K562 (cell line): ENCODE data around the gene GEMIN5. TPM values are rescaled to one million over a fixed set of nuclear protein-coding genes. Genes with fewer than 3 reads are reported as not detected.

Experiments used
- ATAC-seq: fragments of 200-7000 bp; cut with Tn5 transposase; 3 replicates; pipeline ENCODE4 v1.9.1; 2020; ENCODE audit warnings: moderate library complexity
- BruUV-seq: library from RNA; stranded (reverse); fragments of 400-500 nt; replicated peaks from 2 replicates; lab custom pipeline; 2021; lab: Mats Ljungman, UMichigan
- CTCF ChIA-PET: fragments of 300-600 bp; formaldehyde crosslinking; extraction: SDS; loops from one replicate; lab custom pipeline; 2021; ENCODE audit warnings: low intra/inter-chr PET ratio; lab: Yijun Ruan, JAX
- POLR2A ChIA-PET: fragments of 300-600, 350-650 bp; sonication (Branson Sonifier 250); formaldehyde crosslinking; extraction: SDS; loops from one replicate; lab custom pipeline; 2021; ENCODE audit warnings: antibody characterized with exemption, inconsistent platforms; lab: Yijun Ruan, JAX
- DNase-seq, 4 experiments: peaks; one replicate each; pipeline versions ENCODE4 v3.0.0 to v3.0.0-alpha.2; 2011 to 2018; ENCODE audit warnings: low spot score in 3 of 4, mixed read lengths in 3 of 4; ENCODE audit errors: extremely low read depth in 1 of 4
- FAIRE-seq: peaks from 2 replicates; lab custom pipeline; 2011; peaks lifted over from hg19 to GRCh38; lab: Jason Lieb, UNC
- H2AFZ ChIP-seq: 2 replicates; pipeline ENCODE4 v1.6.0; 2011; ENCODE audit warnings: low read depth, low read length, control low read depth, inconsistent platforms
- H3K27ac ChIP-seq: fragments of 200-600 bp; 3 replicates; pipeline ENCODE4 v1.8.0; 2011; ENCODE audit warnings: low read depth, mild to moderate bottlenecking, control low read depth, inconsistent platforms, low read length, moderate library complexity, mixed read lengths; ENCODE audit errors: extremely low read depth
- H3K27me3 ChIP-seq, 2 experiments: fragments of 300-600 bp in 1 of 2; 2 replicates in 1 of 2; 3 replicates in 1 of 2; pipeline versions ENCODE4 v1.6.0 to v1.8.0; 2011; ENCODE audit warnings: inconsistent platforms in 2 of 2, low read length in 2 of 2, mild to moderate bottlenecking in 1 of 2, mixed read lengths in 1 of 2, moderate library complexity in 1 of 2; ENCODE audit not compliant: control insufficient read depth in 2 of 2, insufficient read depth in 2 of 2
- H3K36me3 ChIP-seq: fragments of 300-600 bp; 3 replicates; pipeline ENCODE4 v1.8.0; 2011; ENCODE audit warnings: mild to moderate bottlenecking, low read length, inconsistent platforms; ENCODE audit not compliant: control insufficient read depth, insufficient read depth
- H3K4me1 ChIP-seq, 2 experiments: fragments of 200-600 bp in 1 of 2; replicated peaks in 1 of 2; 2 replicates in 1 of 2; 3 replicates in 1 of 2; pipeline versions ENCODE4 v1.5.1 to v1.8.0; 2011; ENCODE audit warnings: inconsistent platforms in 2 of 2, low read length in 2 of 2, mild to moderate bottlenecking in 1 of 2, mixed read lengths in 1 of 2, moderate library complexity in 1 of 2; ENCODE audit not compliant: control insufficient read depth in 2 of 2, insufficient read depth in 2 of 2
- H3K4me2 ChIP-seq: 2 replicates; pipeline ENCODE4 v1.6.1; 2011; ENCODE audit warnings: low read length, control low read depth, inconsistent platforms, mixed read lengths; ENCODE audit not compliant: insufficient read depth
- H3K4me3 ChIP-seq: fragments of 200-600 bp; sonication (generic), shearing (Covaris generic); 2 replicates; pipeline ENCODE4 v1.5.1; 2016; ENCODE audit warnings: control low read depth, inconsistent platforms
- H3K79me2 ChIP-seq: fragments of 200-600 bp; 3 replicates; pipeline ENCODE4 v1.8.0; 2011; ENCODE audit warnings: low read length, inconsistent platforms; ENCODE audit not compliant: control insufficient read depth, insufficient read depth
- H3K9ac ChIP-seq, 2 experiments: 2 replicates each; pipeline versions ENCODE4 v1.6.0 to v1.6.1; 2011; ENCODE audit warnings: low read depth in 2 of 2, low read length in 2 of 2, control low read depth in 1 of 2, inconsistent platforms in 1 of 2, mild to moderate bottlenecking in 1 of 2, mixed read lengths in 1 of 2; ENCODE audit not compliant: insufficient read depth in 1 of 2
- H3K9me1 ChIP-seq: one replicate; pipeline ENCODE4 v1.6.0; 2011; ENCODE audit warnings: inconsistent platforms, mild to moderate bottlenecking, low read length, moderate library complexity; ENCODE audit not compliant: control insufficient read depth, insufficient read depth
- H3K9me3 ChIP-seq: replicated peaks from 2 replicates; pipeline ENCODE4 v1.5.1; 2011; ENCODE audit warnings: low read depth, low read length, inconsistent platforms; ENCODE audit not compliant: control insufficient read depth, insufficient read depth
- H4K20me1 ChIP-seq: replicated peaks from 2 replicates; pipeline ENCODE4 v1.6.1; 2011; ENCODE audit warnings: low read length, inconsistent platforms, mixed read lengths; ENCODE audit not compliant: control insufficient read depth, insufficient read depth
- ATF1 ChIP-seq, 2 experiments: fragments of 450-650 bp in 1 of 2; IDR thresholded peaks; 2 replicates each; pipeline ENCODE4 v1.6.1; 2016; ENCODE audit warnings: missing compliant biosample characterization in 1 of 2, missing genetic modification characterization in 1 of 2
- CBFA2T2 ChIP-seq: fragments of 450-650 bp; conservative IDR thresholded peaks from 2 replicates; pipeline ENCODE4 v1.6.1; 2017; ENCODE audit warnings: mild to moderate bottlenecking
- CBX2 ChIP-seq: fragments of 200-600 bp; sonication (generic); IDR thresholded peaks from one replicate; pipeline ENCODE4 v1.6.1; 2012; ENCODE audit warnings: mild to moderate bottlenecking, low read length, inconsistent platforms; ENCODE audit not compliant: insufficient read depth, poor library complexity, severe bottlenecking
- CC2D1A ChIP-seq: fragments of 450-650 bp; IDR thresholded peaks from 2 replicates; pipeline ENCODE4 v1.6.1; 2017; ENCODE audit warnings: mild to moderate bottlenecking
- HCFC1 ChIP-seq: IDR thresholded peaks from 2 replicates; pipeline ENCODE4 v1.6.1; 2012; ENCODE audit warnings: low read depth, low read length, improper control_type of control experiment
- JUNB ChIP-seq: fragments of 450-650 bp; formaldehyde crosslinking; conservative IDR thresholded peaks from 2 replicates; pipeline ENCODE4 v1.4.0; 2020; ENCODE audit warnings: mild to moderate bottlenecking
- NFE2 ChIP-seq: IDR thresholded peaks from 2 replicates; pipeline ENCODE4 v1.6.1; 2014; ENCODE audit warnings: antibody characterized with exemption, low read depth
- PML ChIP-seq: IDR thresholded peaks from 2 replicates; pipeline ENCODE4 v1.6.1; 2012; ENCODE audit warnings: low read length, inconsistent platforms
- POLR2AphosphoS5 ChIP-seq: IDR thresholded peaks from 2 replicates; pipeline ENCODE4 v1.6.1; 2011; ENCODE audit warnings: mild to moderate bottlenecking, low read depth, low read length, moderate library complexity; ENCODE audit not compliant: control insufficient read depth, insufficient read depth
- SMARCA4 ChIP-seq: fragments of 450-650 bp; IDR thresholded peaks from 2 replicates; pipeline ENCODE4 v1.6.1; 2016
- ZFX ChIP-seq: sonication (generic); formaldehyde crosslinking; IDR thresholded peaks from 2 replicates; pipeline ENCODE4 v1.8.0; 2022; ENCODE audit warnings: mild to moderate bottlenecking, missing genetic modification reagents, moderate library complexity
- WGBS: fragments of 100-300 bp; shearing (Covaris generic); methylation state at CpG from one replicate; pipeline ENCODE4 v1.1.6; 2016; ENCODE audit warnings: low coverage, mixed read lengths; ENCODE audit not compliant: insufficient coverage; ENCODE audit errors: missing lambda C conversion rate; 5-methylcytosine and 5-hydroxymethylcytosine counted together
- in situ Hi-C: fragments of 300-500 bp; cut with MboI; formaldehyde crosslinking; loops from 4 replicates; pipeline ENCODE4 v1.15.0; 2018; ENCODE audit warnings: inconsistent platforms, mixed read lengths
- intact Hi-C: fragments of 100-400 bp; cut with micrococcal nuclease; formaldehyde crosslinking; loops from 2 replicates; pipeline ENCODE4 v1.14.2; 2022
- polyA plus RNA-seq, 8 experiments: library from polyadenylated mRNA; depleted of rRNA in 4 of 8; stranded (reverse) in 5 of 8; unstranded in 3 of 8; fragments of >200 nt; fragmentation: Nextera tagmentation in 2 of 8; fragmentation: Illumina TruSeq in 1 of 8; extraction: Ambion mirVana in 2 of 8; extraction: Trizol in 1 of 8; gene quantifications; 2 replicates each; pipeline versions ENCODE4 v1.2.1 to v1.2.3, GENCODE V29; 2011 to 2014; ENCODE audit warnings: inconsistent platforms in 1 of 8, missing spikeins in 1 of 8
- total RNA-seq, 7 experiments: library from RNA; depleted of rRNA in 6 of 7; stranded (reverse); fragments of >200 nt in 6 of 7; fragmentation: Illumina TruSeq in 2 of 7; extraction: Trizol in 2 of 7; gene quantifications; 2 replicates each; pipeline versions ENCODE4 v1.2.1 to v1.2.3, GENCODE V29; 2011 to 2021; ENCODE audit warnings: low replicate concordance in 1 of 7
- TF ChIP-seq, protein P1 (sequence below): fragments of 450-650 bp; IDR thresholded peaks from 2 replicates; pipeline ENCODE4 v1.6.1; 2018; ENCODE audit not compliant: partially characterized antibody
- TF ChIP-seq, protein P2 (sequence below), 3 experiments: fragments of 200-800 bp in 1 of 3; fragments of 250-450 bp in 1 of 3; fragments of 450-650 bp in 1 of 3; sonication (Bioruptor Pico) in 1 of 3; sonication (Bioruptor generic) in 1 of 3; formaldehyde crosslinking in 1 of 3; IDR thresholded peaks; 2 replicates each; pipeline versions ENCODE4 v1.6.1 to v1.8.0; 2016 to 2022; ENCODE audit warnings: mild to moderate bottlenecking in 2 of 3, missing genetic modification characterization in 2 of 3, missing compliant biosample characterization in 1 of 3, moderate library complexity in 1 of 3

The GEMIN5 gene
- total and polyA plus RNA-seq, 9 of the 15 experiments (the other 6 are each of a cell fraction or from before 2014, with no cell fraction given) = 10.3 to 48.2 (median 34.7) TPM

DNA sequence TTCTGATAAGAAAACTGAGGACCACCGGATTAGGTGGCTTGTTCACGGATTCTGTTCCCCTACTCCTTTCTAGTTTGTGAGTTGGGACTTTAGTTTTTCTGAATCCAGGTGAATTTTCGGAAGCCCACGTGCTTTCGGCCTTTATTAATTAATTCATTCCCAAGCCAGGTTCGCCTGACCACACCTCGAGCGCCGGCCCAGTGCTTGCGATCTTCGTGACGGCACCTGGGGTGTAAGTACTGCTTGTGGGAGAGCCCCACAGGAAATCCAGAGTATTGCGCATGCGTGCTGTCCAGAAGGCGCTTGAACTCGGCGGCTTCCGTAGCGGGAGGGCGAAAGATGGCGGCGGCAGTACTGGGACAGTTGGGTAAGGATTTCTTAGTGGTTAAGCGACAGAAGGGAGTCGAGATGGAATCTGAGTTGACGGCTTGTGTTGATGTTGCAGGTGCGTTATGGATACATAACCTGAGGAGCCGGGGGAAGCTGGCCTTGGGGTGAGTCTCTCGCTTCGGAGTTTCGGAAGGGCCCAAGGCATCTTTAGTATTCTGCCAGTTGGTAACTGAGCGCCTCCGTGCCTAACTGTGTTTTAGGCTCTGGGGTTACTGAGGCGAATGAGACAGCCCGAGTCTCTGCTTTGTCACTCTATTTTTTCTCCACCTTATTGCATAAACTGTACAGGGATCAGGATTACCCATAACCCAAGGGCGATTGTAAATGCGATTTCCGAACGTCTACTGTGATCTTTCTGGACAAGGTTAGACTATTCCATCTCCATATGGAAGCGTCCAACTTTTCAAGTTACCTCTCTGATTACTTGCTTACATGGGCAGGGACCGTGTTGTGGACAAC lies 3.0 kb upstream of the GEMIN5 start, which contains the start of gene MRPL22:
Gene MRPL22 (plus strand): TSS at position 302 of the 849 bp plus-strand sequence. CDS start 38 bp downstream, at position 340.
- Histone ChIP-seq H3K4me2 (peak within 1 kb of the TSS; percentile 97), H3K4me1 (peaks cover 26 to 34% of the 10 kb centered on the region in 2 experiments; a peak in 4 of 5 replicates), H3K79me2 (peaks cover 72% of the 10 kb centered on the region), H3K9ac (peak within 1 kb of the TSS; percentile 90 to 91), H2AFZ (peak within 1 kb of the TSS; percentile 92), H3K27me3 (no peaks in the 10 kb centered on the region), H3K9me3 (no peaks in the 10 kb centered on the region), H4K20me1 (0 out of 2 replicates have a peak, but pooled peaks cover 6% of the 10 kb centered on the region), H3K4me3 (peak within 1 kb of the TSS; percentile 69), H3K27ac (peak within 1 kb of the TSS; percentile 79), H3K9me1 (no peaks in the 10 kb centered on the region), H3K36me3 (peaks cover 14% of the 10 kb centered on the region)
- intact Hi-C loops = loop anchor here (5.0 kb wide), 1 partner anchor 289 kb away; no protein-coding TSS in a partner anchor
- TSS peak; percentile 74 for BruUV-seq
- ATAC-seq (peak; percentile 63), FAIRE-seq (peak; percentile 93), DNase-seq (peak; percentile 92 to 97 (median 94))
- ChIA-PET POLR2A (no interaction called here), CTCF (no interaction called here)
- WGBS = 2% methylated on average over 40 of the region's 40 CpGs
- in situ Hi-C loops = no loop called here
- TF ChIP-seq SMARCA4 (0 out of 2 replicates have a peak, but pooled peaks have one; percentile 18), PML (0 out of 2 replicates have a peak, but pooled peaks have one; percentile 81), CBX2 (no peak), HCFC1 (peak; percentile 65), NFE2 (no peak), ATF1 (CRISPR knock-in tag; IDR thresholded peaks at IDR 0.05) (no peak), ATF1 (tag; IDR thresholded peaks at IDR 0.05) (peak; percentile 68), CC2D1A (0 out of 2 replicates have a peak, but pooled peaks have one; percentile 25), CBFA2T2 (no peak), JUNB (no peak), POLR2AphosphoS5 (peak; percentile 86), ZFX (peak; percentile 80)
- TF ChIP-seq, protein P1, sequence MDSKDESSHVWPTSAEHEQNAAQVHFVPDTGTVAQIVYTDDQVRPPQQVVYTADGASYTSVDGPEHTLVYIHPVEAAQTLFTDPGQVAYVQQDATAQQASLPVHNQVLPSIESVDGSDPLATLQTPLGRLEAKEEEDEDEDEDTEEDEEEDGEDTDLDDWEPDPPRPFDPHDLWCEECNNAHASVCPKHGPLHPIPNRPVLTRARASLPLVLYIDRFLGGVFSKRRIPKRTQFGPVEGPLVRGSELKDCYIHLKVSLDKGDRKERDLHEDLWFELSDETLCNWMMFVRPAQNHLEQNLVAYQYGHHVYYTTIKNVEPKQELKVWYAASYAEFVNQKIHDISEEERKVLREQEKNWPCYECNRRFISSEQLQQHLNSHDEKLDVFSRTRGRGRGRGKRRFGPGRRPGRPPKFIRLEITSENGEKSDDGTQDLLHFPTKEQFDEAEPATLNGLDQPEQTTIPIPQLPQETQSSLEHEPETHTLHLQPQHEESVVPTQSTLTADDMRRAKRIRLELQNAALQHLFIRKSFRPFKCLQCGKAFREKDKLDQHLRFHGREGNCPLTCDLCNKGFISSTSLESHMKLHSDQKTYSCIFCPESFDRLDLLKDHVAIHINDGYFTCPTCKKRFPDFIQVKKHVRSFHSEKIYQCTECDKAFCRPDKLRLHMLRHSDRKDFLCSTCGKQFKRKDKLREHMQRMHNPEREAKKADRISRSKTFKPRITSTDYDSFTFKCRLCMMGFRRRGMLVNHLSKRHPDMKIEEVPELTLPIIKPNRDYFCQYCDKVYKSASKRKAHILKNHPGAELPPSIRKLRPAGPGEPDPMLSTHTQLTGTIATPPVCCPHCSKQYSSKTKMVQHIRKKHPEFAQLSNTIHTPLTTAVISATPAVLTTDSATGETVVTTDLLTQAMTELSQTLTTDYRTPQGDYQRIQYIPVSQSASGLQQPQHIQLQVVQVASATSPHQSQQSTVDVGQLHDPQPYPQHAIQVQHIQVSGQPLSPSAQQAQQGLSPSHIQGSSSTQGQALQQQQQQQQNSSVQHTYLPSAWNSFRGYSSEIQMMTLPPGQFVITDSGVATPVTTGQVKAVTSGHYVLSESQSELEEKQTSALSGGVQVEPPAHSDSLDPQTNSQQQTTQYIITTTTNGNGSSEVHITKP = peak; percentile 92
- TF ChIP-seq, protein P2, sequence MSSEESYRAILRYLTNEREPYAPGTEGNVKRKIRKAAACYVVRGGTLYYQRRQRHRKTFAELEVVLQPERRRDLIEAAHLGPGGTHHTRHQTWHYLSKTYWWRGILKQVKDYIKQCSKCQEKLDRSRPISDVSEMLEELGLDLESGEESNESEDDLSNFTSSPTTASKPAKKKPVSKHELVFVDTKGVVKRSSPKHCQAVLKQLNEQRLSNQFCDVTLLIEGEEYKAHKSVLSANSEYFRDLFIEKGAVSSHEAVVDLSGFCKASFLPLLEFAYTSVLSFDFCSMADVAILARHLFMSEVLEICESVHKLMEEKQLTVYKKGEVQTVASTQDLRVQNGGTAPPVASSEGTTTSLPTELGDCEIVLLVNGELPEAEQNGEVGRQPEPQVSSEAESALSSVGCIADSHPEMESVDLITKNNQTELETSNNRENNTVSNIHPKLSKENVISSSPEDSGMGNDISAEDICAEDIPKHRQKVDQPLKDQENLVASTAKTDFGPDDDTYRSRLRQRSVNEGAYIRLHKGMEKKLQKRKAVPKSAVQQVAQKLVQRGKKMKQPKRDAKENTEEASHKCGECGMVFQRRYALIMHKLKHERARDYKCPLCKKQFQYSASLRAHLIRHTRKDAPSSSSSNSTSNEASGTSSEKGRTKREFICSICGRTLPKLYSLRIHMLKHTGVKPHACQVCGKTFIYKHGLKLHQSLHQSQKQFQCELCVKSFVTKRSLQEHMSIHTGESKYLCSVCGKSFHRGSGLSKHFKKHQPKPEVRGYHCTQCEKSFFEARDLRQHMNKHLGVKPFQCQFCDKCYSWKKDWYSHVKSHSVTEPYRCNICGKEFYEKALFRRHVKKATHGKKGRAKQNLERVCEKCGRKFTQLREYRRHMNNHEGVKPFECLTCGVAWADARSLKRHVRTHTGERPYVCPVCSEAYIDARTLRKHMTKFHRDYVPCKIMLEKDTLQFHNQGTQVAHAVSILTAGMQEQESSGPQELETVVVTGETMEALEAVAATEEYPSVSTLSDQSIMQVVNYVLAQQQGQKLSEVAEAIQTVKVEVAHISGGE (CRISPR knock-in tag; IDR thresholded peaks at IDR 0.05) = no peak
